Mesendoderm (in vitro differentiated cells): Measurements from ENCODE around the gene MAN1A1.

Source experiments
- DNase-seq: peaks from one replicate; pipeline ENCODE4 v3.0.0; 2013
- H2AK5ac ChIP-seq: 2 replicates; pipeline ENCODE4 v1.6.1; 2013; ENCODE audit warnings: low read length, inconsistent platforms
- H2BK120ac ChIP-seq: 2 replicates; pipeline ENCODE4 v1.6.1; 2013; ENCODE audit warnings: low read depth, mild to moderate bottlenecking, low read length, moderate library complexity, mixed read lengths
- H2BK15ac ChIP-seq: replicated peaks from 2 replicates; pipeline ENCODE4 v1.6.1; 2013; ENCODE audit warnings: low read depth, mild to moderate bottlenecking, moderate library complexity
- H2BK5ac ChIP-seq: 2 replicates; pipeline ENCODE4 v1.6.1; 2013; ENCODE audit warnings: low read length, inconsistent platforms
- H3K18ac ChIP-seq: 2 replicates; pipeline ENCODE4 v1.6.1; 2013; ENCODE audit warnings: mild to moderate bottlenecking, low read length, mixed read lengths
- H3K23ac ChIP-seq: one replicate; pipeline ENCODE4 v1.6.1; 2013; ENCODE audit warnings: low read length
- H3K27ac ChIP-seq: 2 replicates; pipeline ENCODE4 v1.5.1; 2013; ENCODE audit warnings: low read depth, mild to moderate bottlenecking, inconsistent platforms, low read length, moderate library complexity
- H3K27me3 ChIP-seq: 2 replicates; pipeline ENCODE4 v1.6.1; 2013; ENCODE audit warnings: low read length, control low read depth, mild to moderate bottlenecking, inconsistent platforms; ENCODE audit not compliant: insufficient read depth, poor library complexity
- H3K36me3 ChIP-seq: 2 replicates; pipeline ENCODE4 v1.6.1; 2013; ENCODE audit warnings: low read length, inconsistent platforms; ENCODE audit not compliant: control insufficient read depth, insufficient read depth
- H3K4ac ChIP-seq: one replicate; pipeline ENCODE4 v1.6.1; 2013; ENCODE audit warnings: low read depth, mild to moderate bottlenecking, low read length, moderate library complexity
- H3K4me1 ChIP-seq: 2 replicates; pipeline ENCODE4 v1.6.1; 2013; ENCODE audit warnings: low read depth, low read length, inconsistent platforms; ENCODE audit not compliant: control insufficient read depth
- H3K4me2 ChIP-seq: 2 replicates; pipeline ENCODE4 v1.6.1; 2013; ENCODE audit warnings: low read length
- H3K4me3 ChIP-seq: 2 replicates; pipeline ENCODE4 v1.5.1; 2013; ENCODE audit warnings: mild to moderate bottlenecking, low read length
- H3K56ac ChIP-seq: one replicate; pipeline ENCODE4 v1.6.1; 2013; ENCODE audit warnings: low read length
- H3K79me1 ChIP-seq: 2 replicates; pipeline ENCODE4 v1.6.1; 2013; ENCODE audit warnings: low read length, inconsistent platforms
- H3K79me2 ChIP-seq: 2 replicates; pipeline ENCODE4 v1.6.1; 2013; ENCODE audit warnings: mild to moderate bottlenecking, low read length; ENCODE audit not compliant: control insufficient read depth, insufficient read depth
- H3K9ac ChIP-seq: 2 replicates; pipeline ENCODE4 v1.6.1; 2013; ENCODE audit warnings: low read length, inconsistent platforms
- H4K5ac ChIP-seq: one replicate; pipeline ENCODE4 v1.6.1; 2013; ENCODE audit warnings: low read length
- H4K8ac ChIP-seq: one replicate; pipeline ENCODE4 v1.6.1; 2013; ENCODE audit warnings: low read depth, mild to moderate bottlenecking, control low read depth, low read length, moderate library complexity
- WGBS: extraction: QIAGEN DNeasy Blood & Tissue Kit; methylation state at CpG from one replicate; pipeline ENCODE4 v1.1.7; 2013; ENCODE audit warnings: low lambda C conversion rate, missing lambda C conversion rate; ENCODE audit not compliant: insufficient coverage; ENCODE audit errors: extremely low coverage; 5-methylcytosine and 5-hydroxymethylcytosine counted together

The MAN1A1 gene

GRCh38 chr6:119340796-119341487 is 8.6 kb downstream of the MAN1A1 start:
- DNase-seq, result peak; percentile 98
- Histone ChIP-seq H2BK15ac (no peak overlapping the region), H3K36me3 (no peaks in the 10 kb centered on the region), H3K18ac (peak overlapping the region; percentile 60), H3K27me3 (no peaks in the 10 kb centered on the region), H3K23ac (no peak overlapping the region), H3K56ac (peak overlapping the region; percentile 12), H3K79me1 (peaks cover 7% of the 10 kb centered on the region), H3K4me2 (no peak overlapping the region), H4K5ac (no peak overlapping the region), H3K27ac (peak overlapping the region; percentile 56), H3K4me1 (peaks cover 9% of the 10 kb centered on the region), H4K8ac (no peak overlapping the region), H3K4ac (no peak overlapping the region), H3K4me3 (no peak overlapping the region), H3K79me2 (peaks cover 13% of the 10 kb centered on the region), H3K9ac (peak overlapping the region; percentile 21), H2AK5ac (no peak overlapping the region), H2BK5ac (peak overlapping the region; percentile 23), H2BK120ac (no peak overlapping the region)
- WGBS, result no CpG with 5 or more reads among the region's 8 CpGs

- no CpG with 5 or more reads among the region's 4 CpGs for WGBS
- no peak overlapping the region for H3K4ac ChIP-seq
- H2BK120ac ChIP-seq, result no peak overlapping the region
- H3K36me3 ChIP-seq, result no peaks in the 10 kb centered on the region
- H3K18ac ChIP-seq, result peak overlapping the region; percentile 22
- H3K79me2 ChIP-seq, result peaks cover 15% of the 10 kb centered on the region
- no peak overlapping the region for H4K5ac ChIP-seq
- peak overlapping the region; percentile 79 for H2BK5ac ChIP-seq
- H2AK5ac ChIP-seq, result peak overlapping the region; percentile 86
- H3K56ac ChIP-seq, result peak overlapping the region; percentile 12
- no peak for DNase-seq
- H3K79me1 ChIP-seq, result peaks cover 11% of the 10 kb centered on the region
- peaks cover 9% of the 10 kb centered on the region for H3K4me1 ChIP-seq
- peak overlapping the region; percentile 56 for H3K27ac ChIP-seq
- no peak overlapping the region for H3K23ac ChIP-seq
- peak overlapping the region; percentile 36 for H3K9ac ChIP-seq
- no peak overlapping the region for H2BK15ac ChIP-seq
- H3K27me3 ChIP-seq, result no peaks in the 10 kb centered on the region
- no peak overlapping the region for H4K8ac ChIP-seq
- H3K4me3 ChIP-seq, result no peak overlapping the region
- H3K4me2 ChIP-seq, result no peak overlapping the region
These were observed 9.6 kb downstream of the MAN1A1 start for GRCh38 chr6:119339941-119340456.

- Histone ChIP-seq H3K4me1 (peaks cover 9% of the 10 kb centered on the region), H3K79me2 (peaks cover 14% of the 10 kb centered on the region), H3K27ac (no peak overlapping the region), H2BK15ac (no peak overlapping the region), H3K18ac (no peak overlapping the region), H3K4ac (no peak overlapping the region), H3K23ac (no peak overlapping the region), H2BK120ac (no peak overlapping the region), H3K9ac (no peak overlapping the region), H4K8ac (no peak overlapping the region), H3K4me3 (no peak overlapping the region), H2AK5ac (no peak overlapping the region), H4K5ac (no peak overlapping the region), H3K56ac (no peak overlapping the region), H3K4me2 (no peak overlapping the region), H3K36me3 (no peaks in the 10 kb centered on the region), H3K27me3 (no peaks in the 10 kb centered on the region), H3K79me1 (peaks cover 11% of the 10 kb centered on the region), H2BK5ac (no peak overlapping the region)
- no CpG with 5 or more reads among the region's 1 CpG for WGBS
- DNase-seq, result no peak
These were observed 11.8 kb downstream of the MAN1A1 start for GRCh38 chr6:119337762-119338161.

- H3K36me3 ChIP-seq, result no peaks in the 10 kb centered on the region
- peaks cover 9% of the 10 kb centered on the region for H3K4me1 ChIP-seq
- DNase-seq, result no peak
- H3K4ac ChIP-seq, result no peak overlapping the region
- no peaks in the 10 kb centered on the region for H3K27me3 ChIP-seq
- H3K9ac ChIP-seq, result no peak overlapping the region
- H2BK5ac ChIP-seq, result no peak overlapping the region
- H3K27ac ChIP-seq, result no peak overlapping the region
- H4K8ac ChIP-seq, result no peak overlapping the region
- peak overlapping the region; percentile 36 for H2BK15ac ChIP-seq
- no peak overlapping the region for H3K4me3 ChIP-seq
- H2BK120ac ChIP-seq, result no peak overlapping the region
- no peak overlapping the region for H3K56ac ChIP-seq
- H3K79me2 ChIP-seq, result peaks cover 14% of the 10 kb centered on the region
- no peak overlapping the region for H3K4me2 ChIP-seq
- H3K79me1 ChIP-seq, result peaks cover 11% of the 10 kb centered on the region
- H3K23ac ChIP-seq, result no peak overlapping the region
- no peak overlapping the region for H2AK5ac ChIP-seq
- no CpG with 5 or more reads among the region's 5 CpGs for WGBS
- no peak overlapping the region for H3K18ac ChIP-seq
- no peak overlapping the region for H4K5ac ChIP-seq
These were observed 12.3 kb downstream of the MAN1A1 start for GRCh38 chr6:119337252-119337651.

GRCh38 chr6:119334535-119335264 is 14.9 kb downstream of the MAN1A1 start:
- no peak for DNase-seq
- no peak overlapping the region for H2BK5ac ChIP-seq
- no peaks in the 10 kb centered on the region for H3K27me3 ChIP-seq
- no peak overlapping the region for H3K4me3 ChIP-seq
- H3K4ac ChIP-seq, result no peak overlapping the region
- H4K8ac ChIP-seq, result no peak overlapping the region
- H2AK5ac ChIP-seq, result no peak overlapping the region
- H2BK15ac ChIP-seq, result no peak overlapping the region
- H3K79me1 ChIP-seq, result peaks cover 19% of the 10 kb centered on the region
- H3K36me3 ChIP-seq, result no peaks in the 10 kb centered on the region
- no peaks in the 10 kb centered on the region for H3K4me1 ChIP-seq
- H4K5ac ChIP-seq, result no peak overlapping the region
- no peak overlapping the region for H3K4me2 ChIP-seq
- H3K79me2 ChIP-seq, result peaks cover 12% of the 10 kb centered on the region
- no peak overlapping the region for H3K27ac ChIP-seq
- H3K23ac ChIP-seq, result no peak overlapping the region
- H3K9ac ChIP-seq, result no peak overlapping the region
- WGBS, result no CpG with 5 or more reads among the region's 1 CpG
- no peak overlapping the region for H3K18ac ChIP-seq
- no peak overlapping the region for H2BK120ac ChIP-seq
- no peak overlapping the region for H3K56ac ChIP-seq
